SK-N-SH (cell line): ENCODE measurements around the gene POU6F2. TPM values are rescaled to one million over a fixed set of nuclear protein-coding genes. Genes with fewer than 3 reads are reported as not detected.

Experiments used
- CTCF ChIA-PET: fragments of 300-600, 350-600 bp; formaldehyde crosslinking; extraction: SDS; loops from one replicate; lab custom pipeline; 2021; lab: Yijun Ruan, JAX
- POLR2A ChIA-PET: fragments of 350-600 bp; sonication (Branson Sonifier 250); formaldehyde crosslinking; extraction: SDS; loops from one replicate; lab custom pipeline; 2020; ENCODE audit warnings: antibody characterized with exemption, inconsistent platforms; lab: Yijun Ruan, JAX
- DNase-seq: peaks from one replicate; pipeline ENCODE4 v3.0.0; 2012
- H2AFZ ChIP-seq: fragments of 200-600 bp; sonication (generic); 2 replicates; pipeline ENCODE4 v1.8.1; 2016; ENCODE audit warnings: antibody characterized with exemption, mild to moderate bottlenecking, low read depth
- H3F3A ChIP-seq: fragments of 200-600 bp; sonication (generic); replicated peaks from 2 replicates; pipeline ENCODE3; 2016; ENCODE audit warnings: antibody characterized with exemption, mild to moderate bottlenecking; ENCODE audit not compliant: insufficient read depth
- H3K27ac ChIP-seq, 2 experiments: fragments of 200-500 bp in 1 of 2; fragments of 200-600 bp in 1 of 2; sonication (Bioruptor generic) in 1 of 2; sonication (generic), shearing (Covaris generic) in 1 of 2; 2 replicates each; pipeline versions ENCODE4 v1.5.1 to v1.6.1; 2014 to 2016; ENCODE audit warnings: low read depth in 2 of 2, inconsistent platforms in 1 of 2, low read length in 1 of 2, mild to moderate bottlenecking in 1 of 2, mixed read lengths in 1 of 2
- H3K27me3 ChIP-seq: fragments of 200-600 bp; sonication (generic), shearing (Covaris generic); 2 replicates; pipeline ENCODE4 v1.6.1; 2016; ENCODE audit warnings: mixed run types; ENCODE audit not compliant: insufficient read depth
- H3K36me3 ChIP-seq, 2 experiments: fragments of 200-500 bp in 1 of 2; fragments of 200-600 bp in 1 of 2; sonication (Bioruptor generic) in 1 of 2; sonication (generic) in 1 of 2; replicated peaks in 1 of 2; 2 replicates each; pipeline versions ENCODE3 to v1.5.1; 2014 to 2016; ENCODE audit warnings: low read length in 1 of 2, mild to moderate bottlenecking in 1 of 2; ENCODE audit not compliant: insufficient read depth in 2 of 2, control insufficient read depth in 1 of 2
- H3K4me1 ChIP-seq, 2 experiments: fragments of 200-500 bp in 1 of 2; fragments of 200-600 bp in 1 of 2; sonication (Bioruptor generic) in 1 of 2; sonication (generic), shearing (Covaris generic) in 1 of 2; 2 replicates each; pipeline versions ENCODE4 v1.5.1 to v1.6.1; 2014 to 2016; ENCODE audit warnings: low read depth in 1 of 2, low read length in 1 of 2, mixed run types in 1 of 2; ENCODE audit not compliant: insufficient read depth in 2 of 2, control insufficient read depth in 1 of 2
- H3K4me2 ChIP-seq: fragments of 200-600 bp; sonication (generic), shearing (Covaris generic); 2 replicates; pipeline ENCODE4 v1.6.1; 2017; ENCODE audit warnings: mixed run types
- H3K4me3 ChIP-seq, 2 experiments: fragments of 200-500 bp in 1 of 2; fragments of 200-600 bp in 1 of 2; sonication (Bioruptor generic) in 1 of 2; sonication (generic), shearing (Covaris generic) in 1 of 2; 2 replicates each; pipeline versions ENCODE4 v1.5.1 to v1.8.1; 2014 to 2016; ENCODE audit warnings: low read depth in 2 of 2, inconsistent platforms in 1 of 2, low read length in 1 of 2, mild to moderate bottlenecking in 1 of 2, mixed read lengths in 1 of 2, moderate library complexity in 1 of 2
- H3K79me2 ChIP-seq: fragments of 200-600 bp; sonication (generic); 2 replicates; pipeline ENCODE4 v1.8.1; 2017; ENCODE audit warnings: mild to moderate bottlenecking; ENCODE audit not compliant: insufficient read depth
- H3K9ac ChIP-seq: fragments of 200-600 bp; sonication (generic); 2 replicates; pipeline ENCODE4 v1.6.1; 2017; ENCODE audit warnings: mixed run types
- H3K9me2 ChIP-seq: fragments of 200-600 bp; sonication (generic); 2 replicates; pipeline ENCODE4 v1.6.1; 2017; ENCODE audit warnings: mixed run types
- H3K9me3 ChIP-seq: fragments of 200-600 bp; sonication (generic); 2 replicates; pipeline ENCODE4 v1.6.1; 2017; ENCODE audit warnings: mixed run types, mild to moderate bottlenecking, moderate library complexity
- H4K20me1 ChIP-seq: fragments of 200-600 bp; sonication (generic); 2 replicates; pipeline ENCODE4 v1.6.1; 2017; ENCODE audit warnings: mild to moderate bottlenecking, mixed run types; ENCODE audit not compliant: insufficient read depth
- CTCF ChIP-seq: fragments of 200-600 bp; sonication (generic); IDR thresholded peaks from 2 replicates; pipeline ENCODE4 v1.6.1; 2017; ENCODE audit warnings: antibody characterized with exemption, mild to moderate bottlenecking, moderate library complexity
- EZH2phosphoT487 ChIP-seq: fragments of 200-600 bp; sonication (generic); IDR thresholded peaks from 2 replicates; pipeline ENCODE4 v1.6.1; 2017; ENCODE audit warnings: low read depth, mixed run types, mild to moderate bottlenecking, antibody characterized with exemption, moderate library complexity, borderline replicate concordance
- GATA2 ChIP-seq: sonication (generic); formaldehyde crosslinking; IDR thresholded peaks from 2 replicates; pipeline ENCODE4 v1.5.0; 2020; ENCODE audit warnings: mild to moderate bottlenecking, missing genetic modification reagents
- JUND ChIP-seq: IDR thresholded peaks from 2 replicates; pipeline ENCODE4 v1.4.0; 2012
- MAX ChIP-seq: IDR thresholded peaks from 2 replicates; pipeline ENCODE4 v1.4.0; 2012; ENCODE audit warnings: low read depth
- MEF2A ChIP-seq: IDR thresholded peaks from 2 replicates; pipeline ENCODE4 v1.4.0; 2012; ENCODE audit warnings: low read depth, borderline replicate concordance
- RAD21 ChIP-seq: IDR thresholded peaks from 2 replicates; pipeline ENCODE4 v1.6.1; 2012; ENCODE audit warnings: mild to moderate bottlenecking, low read length
- RFX5 ChIP-seq: IDR thresholded peaks from 2 replicates; pipeline ENCODE4 v1.6.1; 2012; ENCODE audit warnings: mild to moderate bottlenecking, improper control_type of control experiment, low read length
- SMC3 ChIP-seq: IDR thresholded peaks from 2 replicates; pipeline ENCODE4 v1.6.1; 2012; ENCODE audit warnings: low read depth, low read length, improper control_type of control experiment
- WGBS: methylation state at CpG from one replicate; pipeline ENCODE4 v1.1.6; 2017; ENCODE audit warnings: low lambda C conversion rate; 5-methylcytosine and 5-hydroxymethylcytosine counted together
- polyA plus RNA-seq, 3 experiments: library from polyadenylated mRNA; depleted of rRNA; stranded (reverse); fragments of >200 nt; gene quantifications; 2 replicates each; pipeline ENCODE4 v1.2.3, GENCODE V29; 2012

Gene POU6F2
- polyA plus RNA-seq, 1 of the 3 experiments (the other 2 are of a cell fraction), result under 0.01 TPM

- peaks cover 0 to 13% of the 10 kb centered on the region in 2 experiments; a peak in 1 of 4 replicates for H3K4me1 ChIP-seq
- H3K36me3 ChIP-seq, result no peaks in the 10 kb centered on the region
- no peaks in the 10 kb centered on the region for H4K20me1 ChIP-seq
- peak overlapping the region; percentile 58; the same call in 1 of the 2 replicates for H2AFZ ChIP-seq
- no peaks in the 10 kb centered on the region for H3K9me3 ChIP-seq
- H3K9me2 ChIP-seq, result no peaks in the 10 kb centered on the region
- no peak for TF ChIP-seq GATA2 (CRISPR knock-in tag)
- peak; percentile 18; the same call in 1 of the 2 replicates for TF ChIP-seq JUND
- peaks cover 5% of the 10 kb centered on the region for H3F3A ChIP-seq
- no peak for DNase-seq
- no peaks in the 10 kb centered on the region; the same call in 1 of the 2 replicates for H3K27me3 ChIP-seq
- H3K4me2 ChIP-seq, result peak overlapping the region; percentile 28; the same call in 1 of the 2 replicates
- H3K4me3 ChIP-seq, result no peak overlapping the region
- H3K9ac ChIP-seq, result no peak overlapping the region
- no peak overlapping the region for H3K27ac ChIP-seq
- ChIA-PET POLR2A (no interaction called here), CTCF (interaction anchor here (0.6 to 0.8 kb wide), 3 partner anchors 11 to 18 kb away, joined by 3 read pairs; no protein-coding TSS in a partner anchor)
- 83% methylated on average over 7 of the region's 7 CpGs for WGBS
- no peaks in the 10 kb centered on the region for H3K79me2 ChIP-seq
These were observed 48.1 kb upstream of the POU6F2 start for GRCh38 chr7:38929460-38930171.

- Histone ChIP-seq H3K9me3 (no peaks in the 10 kb centered on the region), H3K4me3 (peak overlapping the region in 1 of 2 experiments; percentile 7; a peak in 1 of 4 replicates), H2AFZ (no peak overlapping the region), H3F3A (peaks cover 5% of the 10 kb centered on the region), H3K4me1 (peaks cover 0 to 13% of the 10 kb centered on the region in 2 experiments; a peak in 1 of 4 replicates), H3K9ac (no peak overlapping the region), H4K20me1 (no peaks in the 10 kb centered on the region), H3K4me2 (no peak overlapping the region), H3K27me3 (no peaks in the 10 kb centered on the region; the same call in 1 of the 2 replicates), H3K36me3 (no peaks in the 10 kb centered on the region), H3K79me2 (no peaks in the 10 kb centered on the region), H3K27ac (no peak overlapping the region), H3K9me2 (no peaks in the 10 kb centered on the region)
- DNase-seq, result peak; percentile 53
- ChIA-PET POLR2A (no interaction called here), CTCF (interaction anchor here (0.5 to 2.5 kb wide), 30 partner anchors 8 to 816 kb away, joined by 3 to 9 read pairs (median 4); partner anchors contain the start of gene VPS41)
- TF ChIP-seq RAD21 (peak; percentile 80), EZH2phosphoT487 (no peak), MEF2A (no peak), SMC3 (peak; percentile 73), MAX (no peak), RFX5 (no peak), CTCF (peak; percentile 99)
- 20% methylated on average over 6 of the region's 6 CpGs for WGBS
These were observed 45.1 kb upstream of the POU6F2 start for GRCh38 chr7:38932509-38933168.
